Hepatocyte (in vitro differentiated cells): ENCODE results near the gene IL1RAPL2. TPM values are rescaled to one million over a fixed set of nuclear protein-coding genes. Genes with fewer than 3 reads are reported as not detected.
"Not testable (repeated sequence)": the region's sequence is repeated elsewhere in the genome, so short reads cannot be mapped to it uniquely, and the experiment has no call there.

ENCODE experiments used
- DNase-seq: peaks from one replicate; pipeline ENCODE4 v3.0.0-alpha.2; 2016; ENCODE audit warnings: low spot score
- H2AFZ ChIP-seq: fragments of 200-600 bp; sonication (generic); 2 replicates; pipeline ENCODE4 v1.6.0; 2016; ENCODE audit warnings: antibody characterized with exemption, mild to moderate bottlenecking
- H3K27ac ChIP-seq: fragments of 200-600 bp; sonication (generic); 2 replicates; pipeline ENCODE4 v1.5.1; 2016; ENCODE audit warnings: mild to moderate bottlenecking
- H3K27me3 ChIP-seq: fragments of 200-600 bp; sonication (generic); 2 replicates; pipeline ENCODE4 v1.6.1; 2016
- H3K36me3 ChIP-seq: fragments of 200-600 bp; sonication (generic); replicated peaks from 2 replicates; pipeline ENCODE4 v1.5.1; 2016; ENCODE audit warnings: low read depth; ENCODE audit not compliant: insufficient read depth
- H3K4me1 ChIP-seq: fragments of 200-600 bp; sonication (generic); 2 replicates; pipeline ENCODE4 v1.5.1; 2016; ENCODE audit warnings: mild to moderate bottlenecking, moderate library complexity; ENCODE audit not compliant: insufficient read depth
- H3K4me2 ChIP-seq: fragments of 200-600 bp; sonication (generic); 2 replicates; pipeline ENCODE4 v1.6.0; 2016
- H3K4me3 ChIP-seq: fragments of 200-600 bp; sonication (generic); 2 replicates; pipeline ENCODE4 v1.5.1; 2016; ENCODE audit warnings: mild to moderate bottlenecking
- H3K79me2 ChIP-seq: fragments of 200-600 bp; sonication (generic); 2 replicates; pipeline ENCODE4 v1.6.0; 2017; ENCODE audit warnings: mild to moderate bottlenecking
- H3K9me2 ChIP-seq: fragments of 200-600 bp; sonication (generic); replicated peaks from 2 replicates; pipeline ENCODE4 v1.6.0; 2017; ENCODE audit warnings: mild to moderate bottlenecking; ENCODE audit not compliant: insufficient read depth
- H3K9me3 ChIP-seq: fragments of 200-600 bp; sonication (generic); 2 replicates; pipeline ENCODE4 v1.5.1; 2016; ENCODE audit warnings: low read depth, mild to moderate bottlenecking
- H4K20me1 ChIP-seq: fragments of 200-600 bp; sonication (generic); 2 replicates; pipeline ENCODE4 v1.6.0; 2016; ENCODE audit warnings: mild to moderate bottlenecking; ENCODE audit not compliant: insufficient read depth, poor library complexity, severe bottlenecking
- CTCF ChIP-seq: fragments of 200-600 bp; sonication (generic); IDR thresholded peaks from 2 replicates; pipeline ENCODE4 v1.5.1; 2016; ENCODE audit warnings: antibody characterized with exemption, mild to moderate bottlenecking; ENCODE audit not compliant: poor library complexity
- EZH2 ChIP-seq: fragments of 200-600 bp; sonication (generic); IDR thresholded peaks from 2 replicates; pipeline ENCODE4 v1.6.1; 2016; ENCODE audit warnings: antibody characterized with exemption, mild to moderate bottlenecking, borderline replicate concordance
- EZH2phosphoT487 ChIP-seq: fragments of 200-600 bp; sonication (generic); IDR thresholded peaks from one replicate; pipeline ENCODE4 v1.6.1; 2018; ENCODE audit warnings: antibody characterized with exemption, mild to moderate bottlenecking, low read depth, moderate library complexity; ENCODE audit not compliant: unreplicated experiment, severe bottlenecking
- WGBS: methylation state at CpG from one replicate; pipeline ENCODE4 v1.1.6; 2016; ENCODE audit warnings: low lambda C conversion rate; ENCODE audit errors: missing lambda C conversion rate; 5-methylcytosine and 5-hydroxymethylcytosine counted together
- polyA plus RNA-seq: library from polyadenylated mRNA; unstranded; fragments of >200 nt; fragmentation: Nextera tagmentation; extraction: Ambion mirVana; gene quantifications from 2 replicates; pipeline ENCODE4 v1.2.1, GENCODE V29; 2016
- total RNA-seq: library from RNA; depleted of rRNA; stranded (reverse); fragments of >200 nt; gene quantifications from 2 replicates; pipeline ENCODE4 v1.2.3, GENCODE V29; 2014

IL1RAPL2 gene
- total and polyA plus RNA-seq, 2 experiments from 2014 or later = 0.40 TPM; not detected in 1

- TF ChIP-seq CTCF = no peak
- TF ChIP-seq EZH2 = no peak
- no peak for TF ChIP-seq EZH2phosphoT487
- WGBS = 59% methylated on average over 4 of the region's 4 CpGs
- no peak overlapping the region for H3K4me3 ChIP-seq
- H4K20me1 ChIP-seq = no peaks in the 10 kb centered on the region
- H3K27ac ChIP-seq = no peak overlapping the region
- no peak overlapping the region for H2AFZ ChIP-seq
- no peaks in the 10 kb centered on the region for H3K79me2 ChIP-seq
- no peaks in the 10 kb centered on the region for H3K9me3 ChIP-seq
- no peak overlapping the region for H3K4me2 ChIP-seq
- H3K9me2 ChIP-seq = no peaks in the 10 kb centered on the region
- no peak for DNase-seq
- H3K27me3 ChIP-seq = no peaks in the 10 kb centered on the region
- H3K36me3 ChIP-seq = no peaks in the 10 kb centered on the region
- H3K4me1 ChIP-seq = no peaks in the 10 kb centered on the region
These were observed 103.1 kb downstream of the IL1RAPL2 start for GRCh38 chrX:104669063-104669462.

- Histone ChIP-seq H3K4me1 (no peaks in the 10 kb centered on the region), H3K4me2 (no peak overlapping the region), H4K20me1 (no peaks in the 10 kb centered on the region), H3K9me2 (no peaks in the 10 kb centered on the region), H3K79me2 (no peaks in the 10 kb centered on the region), H3K27ac (no peak overlapping the region), H3K4me3 (no peak overlapping the region), H2AFZ (no peak overlapping the region), H3K36me3 (no peaks in the 10 kb centered on the region), H3K27me3 (no peaks in the 10 kb centered on the region), H3K9me3 (no peaks in the 10 kb centered on the region)
- 75% methylated on average over 4 of the region's 4 CpGs for WGBS
- no peak for DNase-seq
- no peak for TF ChIP-seq EZH2
- TF ChIP-seq EZH2phosphoT487 = no peak
- no peak for TF ChIP-seq CTCF
These were observed 104.1 kb downstream of the IL1RAPL2 start for GRCh38 chrX:104670051-104670450.

- WGBS = 91% methylated on average over 16 of the region's 18 CpGs
- H3K36me3 ChIP-seq = not testable (repeated sequence)
These were observed 111.5 kb downstream of the IL1RAPL2 start for GRCh38 chrX:104677517-104677916.

GRCh38 chrX:104679175-104679574 is 113.2 kb downstream of the IL1RAPL2 start:
- Histone ChIP-seq H3K4me1 (no peaks in the 10 kb centered on the region), H4K20me1 (no peaks in the 10 kb centered on the region), H3K27me3 (no peaks in the 10 kb centered on the region), H3K27ac (no peak overlapping the region), H3K79me2 (no peaks in the 10 kb centered on the region), H3K9me3 (no peaks in the 10 kb centered on the region), H2AFZ (no peak overlapping the region), H3K36me3 (no peaks in the 10 kb centered on the region), H3K4me2 (no peak overlapping the region), H3K4me3 (no peak overlapping the region), H3K9me2 (no peaks in the 10 kb centered on the region)
- no peak for TF ChIP-seq EZH2phosphoT487
- TF ChIP-seq CTCF = no peak
- TF ChIP-seq EZH2 = no peak
- no peak for DNase-seq
- WGBS = 79% methylated on average over 2 of the region's 2 CpGs

More at GRCh38 chrX:104677517-104677916, 111.5 kb downstream of the IL1RAPL2 start:
- H3K27ac ChIP-seq, H3K79me2 ChIP-seq, H3K4me3 ChIP-seq, H2AFZ ChIP-seq, H3K9me2 ChIP-seq, DNase-seq, H4K20me1 ChIP-seq, H3K9me3 ChIP-seq, H3K4me2 ChIP-seq, H3K4me1 ChIP-seq, H3K27me3 ChIP-seq: not testable (repeated sequence)
